NB4 (cell line): ENCODE measurements around the gene MICU1.
"Not testable (repeated sequence)": the region's sequence is repeated elsewhere in the genome, so short reads cannot be mapped to it uniquely, and the experiment has no call there.

Experiments used
- DNase-seq: peaks from one replicate; pipeline ENCODE4 v3.0.0; 2010; ENCODE audit warnings: low read depth
- H3K4me3 ChIP-seq: one replicate; pipeline ENCODE4 v1.5.1; 2011; ENCODE audit warnings: mild to moderate bottlenecking, low read depth, low read length, moderate library complexity
- MYC ChIP-seq: IDR thresholded peaks from 2 replicates; pipeline ENCODE4 v1.6.1; 2011; ENCODE audit warnings: low read depth, low read length
- POLR2A ChIP-seq: IDR thresholded peaks from 2 replicates; pipeline ENCODE4 v1.6.1; 2011; ENCODE audit warnings: mild to moderate bottlenecking; ENCODE audit not compliant: insufficient read length; ENCODE audit errors: extremely low read depth
- TF ChIP-seq, protein P1 (sequence below): IDR thresholded peaks from 2 replicates; pipeline ENCODE4 v1.6.1; 2011; ENCODE audit warnings: low read depth, low read length
- TF ChIP-seq, protein P2 (sequence below): IDR thresholded peaks from one replicate; pipeline ENCODE4 v1.5.1; 2012; ENCODE audit warnings: low read depth, low read length

MICU1 gene

DNA sequence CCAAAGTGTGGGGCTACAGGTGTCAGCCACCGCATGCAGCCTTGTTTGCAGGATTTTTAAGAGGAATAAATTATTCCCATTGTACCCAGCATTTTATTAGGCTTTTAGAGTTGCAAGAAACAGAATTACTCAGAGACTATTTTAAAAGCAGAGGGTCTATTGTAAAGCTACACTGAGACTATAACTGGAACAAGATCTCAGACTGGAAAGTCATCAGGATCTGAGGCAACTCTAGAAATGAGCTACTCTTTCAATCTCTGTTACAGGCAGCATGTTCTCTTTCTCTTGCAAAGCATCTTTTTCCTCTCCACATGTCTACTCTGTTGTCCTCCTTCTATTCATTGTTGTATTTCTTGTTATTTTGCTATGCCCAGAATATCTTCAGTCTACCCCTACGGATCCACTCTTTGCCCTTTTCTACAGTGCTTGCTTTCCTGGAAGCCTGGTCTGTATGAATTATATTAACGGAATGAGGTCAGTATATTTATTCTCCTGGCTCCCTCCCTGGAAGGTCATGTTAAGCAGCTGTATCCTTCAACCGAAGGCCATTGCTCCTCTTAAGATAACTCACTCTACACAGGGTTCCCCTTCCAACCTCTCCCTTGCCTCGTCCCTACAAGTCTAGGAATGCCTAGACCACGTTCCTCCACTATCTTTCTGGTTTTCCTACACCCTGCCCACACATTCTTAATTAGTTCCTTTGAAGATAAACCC, 27.7 kb upstream of the MICU1 start:
- no peak for DNase-seq
- H3K4me3 ChIP-seq, result no peak overlapping the region
- TF ChIP-seq, protein P1, sequence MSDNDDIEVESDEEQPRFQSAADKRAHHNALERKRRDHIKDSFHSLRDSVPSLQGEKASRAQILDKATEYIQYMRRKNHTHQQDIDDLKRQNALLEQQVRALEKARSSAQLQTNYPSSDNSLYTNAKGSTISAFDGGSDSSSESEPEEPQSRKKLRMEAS, result no peak
- TF ChIP-seq POLR2A (no peak), MYC (no peak)
- TF ChIP-seq, protein P2, sequence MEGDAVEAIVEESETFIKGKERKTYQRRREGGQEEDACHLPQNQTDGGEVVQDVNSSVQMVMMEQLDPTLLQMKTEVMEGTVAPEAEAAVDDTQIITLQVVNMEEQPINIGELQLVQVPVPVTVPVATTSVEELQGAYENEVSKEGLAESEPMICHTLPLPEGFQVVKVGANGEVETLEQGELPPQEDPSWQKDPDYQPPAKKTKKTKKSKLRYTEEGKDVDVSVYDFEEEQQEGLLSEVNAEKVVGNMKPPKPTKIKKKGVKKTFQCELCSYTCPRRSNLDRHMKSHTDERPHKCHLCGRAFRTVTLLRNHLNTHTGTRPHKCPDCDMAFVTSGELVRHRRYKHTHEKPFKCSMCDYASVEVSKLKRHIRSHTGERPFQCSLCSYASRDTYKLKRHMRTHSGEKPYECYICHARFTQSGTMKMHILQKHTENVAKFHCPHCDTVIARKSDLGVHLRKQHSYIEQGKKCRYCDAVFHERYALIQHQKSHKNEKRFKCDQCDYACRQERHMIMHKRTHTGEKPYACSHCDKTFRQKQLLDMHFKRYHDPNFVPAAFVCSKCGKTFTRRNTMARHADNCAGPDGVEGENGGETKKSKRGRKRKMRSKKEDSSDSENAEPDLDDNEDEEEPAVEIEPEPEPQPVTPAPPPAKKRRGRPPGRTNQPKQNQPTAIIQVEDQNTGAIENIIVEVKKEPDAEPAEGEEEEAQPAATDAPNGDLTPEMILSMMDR, result no peak

DNA sequence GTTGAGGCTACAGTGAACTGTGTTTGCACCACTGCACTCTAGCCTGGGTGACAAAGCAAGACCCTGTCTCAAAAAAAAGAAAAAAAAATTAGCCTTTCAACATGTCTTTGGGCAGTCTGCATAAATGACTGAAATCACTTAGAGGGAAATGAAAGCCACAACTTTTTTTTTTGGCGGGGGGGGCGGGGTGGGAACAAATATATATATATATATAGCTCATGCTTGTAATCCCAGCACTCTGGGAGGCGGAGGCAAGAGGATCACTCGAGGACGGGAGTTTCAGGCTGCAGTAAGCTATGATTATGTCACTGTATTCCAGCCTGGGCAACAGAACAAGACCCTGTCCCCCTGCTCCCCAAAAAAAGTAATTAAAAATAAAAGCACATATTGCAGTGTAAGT, 23.4 kb upstream of the MICU1 start:
- no peak for DNase-seq
- no peak overlapping the region for H3K4me3 ChIP-seq
- TF ChIP-seq, protein P1, result no peak
- TF ChIP-seq POLR2A (no peak), MYC (no peak)
- TF ChIP-seq, protein P2, result no peak

DNA sequence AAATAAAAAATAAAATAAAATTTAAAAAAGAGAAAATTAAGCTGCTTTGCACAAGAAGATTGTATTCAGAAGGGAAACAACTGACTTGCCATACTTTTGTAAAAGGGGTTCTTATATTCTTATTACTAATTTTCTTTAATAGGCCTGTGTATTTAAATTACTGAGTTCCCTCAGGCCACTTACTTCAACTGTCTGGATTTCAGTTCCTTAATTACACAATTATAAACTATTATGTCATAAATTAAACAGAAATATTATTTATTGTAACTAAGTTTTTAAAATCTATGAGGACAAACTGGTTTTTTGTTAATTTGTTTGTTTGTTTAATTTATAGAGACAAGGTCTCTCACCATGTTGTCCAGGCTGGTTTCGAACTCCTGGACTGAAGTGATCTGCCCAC, 22.4 kb upstream of the MICU1 start:
- TF ChIP-seq, protein P1, result no peak
- TF ChIP-seq MYC, result no peak
- no peak for DNase-seq

DNA sequence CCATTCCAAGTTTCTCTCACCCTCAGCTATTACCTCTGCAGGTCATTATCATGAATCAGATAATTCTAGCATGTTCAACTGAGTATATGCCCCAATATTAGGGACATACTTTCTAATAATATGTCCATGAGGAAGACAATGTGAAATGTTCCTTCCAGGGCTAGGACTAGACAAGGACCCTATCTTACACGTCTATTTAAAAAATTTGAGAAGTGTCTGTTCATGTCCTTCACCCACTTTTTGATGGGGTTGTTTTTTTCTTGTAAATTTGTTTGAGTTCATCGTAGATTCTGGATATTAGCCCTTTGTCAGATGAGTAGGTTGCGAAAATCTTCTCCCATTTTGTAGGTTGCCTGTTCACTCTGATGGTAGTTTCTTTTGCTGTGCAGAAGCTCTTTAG, 21.1 kb upstream of the MICU1 start:
- not testable (repeated sequence) for DNase-seq, H3K4me3 ChIP-seq

More for the DNA sequence above, 22.4 kb upstream of the MICU1 start:
- H3K4me3 ChIP-seq, result no peak overlapping the region

DNA sequence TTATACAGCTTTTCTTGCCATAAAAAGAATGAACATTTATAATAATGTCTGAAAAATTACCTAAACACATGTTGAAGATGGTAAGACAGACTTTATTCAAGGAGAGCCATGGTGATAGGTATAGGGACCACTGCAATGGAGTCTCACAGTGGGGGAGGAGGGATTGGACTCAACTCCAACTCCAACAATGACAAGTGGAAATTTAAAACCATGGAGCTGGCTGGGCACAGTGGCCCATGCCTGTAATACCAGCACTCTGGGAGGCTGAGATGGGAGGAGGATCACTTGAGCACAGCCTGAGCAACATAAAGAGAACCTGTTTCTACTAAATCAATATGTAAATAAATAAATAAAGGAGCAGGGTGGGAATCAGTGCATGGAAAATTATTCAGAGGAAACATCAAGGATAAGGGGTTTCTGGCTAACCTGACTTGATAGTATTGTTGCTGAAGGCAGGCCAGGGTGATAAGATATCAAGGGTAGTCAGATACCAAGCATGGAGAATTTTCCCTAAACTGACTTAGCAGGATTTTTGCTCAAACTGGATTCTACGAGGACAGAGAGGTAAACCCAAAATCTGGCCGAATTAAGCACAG, 19.5 kb upstream of the MICU1 start:
- no peak for DNase-seq
- no peak overlapping the region for H3K4me3 ChIP-seq
- TF ChIP-seq MYC (no peak), POLR2A (no peak)
- TF ChIP-seq, protein P1, result no peak
- TF ChIP-seq, protein P2, result no peak

DNA sequence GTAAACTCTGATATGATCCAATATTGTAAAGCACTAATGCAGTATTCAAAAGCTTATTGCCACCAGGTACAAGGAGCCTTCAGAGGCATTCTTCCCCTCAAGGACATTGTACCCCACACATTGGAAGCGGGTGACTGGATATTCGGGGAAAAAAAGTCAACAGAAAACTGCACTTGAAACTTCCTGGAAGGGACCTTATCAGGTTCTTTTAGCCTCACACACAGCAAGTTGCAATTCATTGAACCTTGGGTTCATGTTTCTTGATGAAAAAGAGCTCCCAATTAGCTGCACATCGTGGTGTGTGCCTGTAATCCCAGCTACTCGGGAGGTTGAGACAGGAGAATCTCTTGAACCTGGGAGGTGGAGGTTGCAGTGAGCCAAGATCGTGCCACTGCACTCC, 16.4 kb upstream of the MICU1 start:
- no peak overlapping the region for H3K4me3 ChIP-seq
- TF ChIP-seq MYC, result no peak
- TF ChIP-seq, protein P2, result no peak
- TF ChIP-seq, protein P1, result no peak
- no peak for TF ChIP-seq POLR2A
- no peak for DNase-seq

DNA sequence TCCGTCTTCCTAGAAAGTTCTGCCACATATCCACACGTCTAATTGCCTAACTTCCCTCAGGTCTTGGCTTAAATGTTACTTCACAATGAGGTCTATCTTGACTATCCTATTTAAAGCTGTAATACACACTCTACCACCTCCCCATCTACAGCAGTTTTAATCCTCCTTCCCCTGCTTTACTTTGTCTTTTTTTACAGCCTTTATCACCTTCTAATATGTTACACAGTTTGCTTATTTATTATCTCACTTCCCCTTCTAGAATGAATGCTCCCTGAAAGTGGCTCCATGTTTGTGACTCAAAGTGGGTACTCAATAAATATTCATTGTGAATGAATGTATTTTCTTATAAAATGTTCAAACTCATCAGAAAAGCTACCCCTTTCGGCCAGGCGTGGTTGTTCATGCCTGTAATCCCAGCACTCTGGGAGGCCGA, 13.6 kb upstream of the MICU1 start:
- TF ChIP-seq POLR2A (no peak), MYC (no peak)
- TF ChIP-seq, protein P1, result no peak
- TF ChIP-seq, protein P2, result no peak
- H3K4me3 ChIP-seq, result no peak overlapping the region
- no peak for DNase-seq
